Fibroblast of villous mesenchyme (primary cell): ENCODE results near the gene FYN. TPM values are rescaled to one million over a fixed set of nuclear protein-coding genes. Genes with fewer than 3 reads are reported as not detected.
"Not testable (repeated sequence)": the region's sequence is repeated elsewhere in the genome, so short reads cannot be mapped to it uniquely, and the experiment has no call there.

Experiments used
- DNase-seq: peaks from one replicate; pipeline ENCODE4 v3.0.0-alpha.2; 2010; ENCODE audit warnings: low read depth
- H3K4me3 ChIP-seq: 2 replicates; pipeline ENCODE4 v1.5.1; 2011; ENCODE audit warnings: low read depth, mild to moderate bottlenecking, low read length
- total RNA-seq: library from RNA; depleted of rRNA; stranded (reverse); fragments of >200 nt; gene quantifications from 2 replicates; pipeline ENCODE4 v1.2.3, GENCODE V29; 2012
- TF ChIP-seq, protein P1 (sequence below): IDR thresholded peaks from 2 replicates; pipeline ENCODE4 v1.5.1; 2012; ENCODE audit warnings: low read depth, mild to moderate bottlenecking, low read length; ENCODE audit not compliant: insufficient read depth

FYN gene
- total RNA-seq, 1 donor = 26.8 TPM

GRCh38 chr6:111898452-111898851 lies 25.2 kb upstream of the FYN start:
- no peak overlapping the region for H3K4me3 ChIP-seq
- TF ChIP-seq, protein P1, sequence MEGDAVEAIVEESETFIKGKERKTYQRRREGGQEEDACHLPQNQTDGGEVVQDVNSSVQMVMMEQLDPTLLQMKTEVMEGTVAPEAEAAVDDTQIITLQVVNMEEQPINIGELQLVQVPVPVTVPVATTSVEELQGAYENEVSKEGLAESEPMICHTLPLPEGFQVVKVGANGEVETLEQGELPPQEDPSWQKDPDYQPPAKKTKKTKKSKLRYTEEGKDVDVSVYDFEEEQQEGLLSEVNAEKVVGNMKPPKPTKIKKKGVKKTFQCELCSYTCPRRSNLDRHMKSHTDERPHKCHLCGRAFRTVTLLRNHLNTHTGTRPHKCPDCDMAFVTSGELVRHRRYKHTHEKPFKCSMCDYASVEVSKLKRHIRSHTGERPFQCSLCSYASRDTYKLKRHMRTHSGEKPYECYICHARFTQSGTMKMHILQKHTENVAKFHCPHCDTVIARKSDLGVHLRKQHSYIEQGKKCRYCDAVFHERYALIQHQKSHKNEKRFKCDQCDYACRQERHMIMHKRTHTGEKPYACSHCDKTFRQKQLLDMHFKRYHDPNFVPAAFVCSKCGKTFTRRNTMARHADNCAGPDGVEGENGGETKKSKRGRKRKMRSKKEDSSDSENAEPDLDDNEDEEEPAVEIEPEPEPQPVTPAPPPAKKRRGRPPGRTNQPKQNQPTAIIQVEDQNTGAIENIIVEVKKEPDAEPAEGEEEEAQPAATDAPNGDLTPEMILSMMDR = no peak
- DNase-seq = peak; percentile 91

DNA sequence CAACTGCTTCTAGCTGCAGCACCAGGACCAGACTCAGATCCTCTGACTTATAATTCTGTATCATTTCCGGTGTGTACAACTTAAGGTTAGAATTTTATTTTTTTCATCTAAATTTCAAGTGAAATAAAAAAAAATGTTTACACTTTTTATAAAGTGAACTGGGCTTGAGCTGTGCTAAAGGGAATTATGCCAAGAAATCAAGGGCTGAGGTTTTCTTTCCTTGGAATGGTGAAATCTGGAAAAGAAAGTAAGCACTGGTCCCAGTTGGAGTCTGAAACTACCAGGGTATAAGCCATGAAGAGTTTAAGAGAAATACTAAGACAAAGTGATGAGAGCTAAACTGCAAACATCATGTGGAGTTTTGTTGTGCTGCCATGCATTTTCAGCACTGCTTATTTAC lies 21.7 kb upstream of the FYN start:
- peak; percentile 23 for DNase-seq
- no peak overlapping the region for H3K4me3 ChIP-seq
- TF ChIP-seq, protein P1 = no peak

DNA sequence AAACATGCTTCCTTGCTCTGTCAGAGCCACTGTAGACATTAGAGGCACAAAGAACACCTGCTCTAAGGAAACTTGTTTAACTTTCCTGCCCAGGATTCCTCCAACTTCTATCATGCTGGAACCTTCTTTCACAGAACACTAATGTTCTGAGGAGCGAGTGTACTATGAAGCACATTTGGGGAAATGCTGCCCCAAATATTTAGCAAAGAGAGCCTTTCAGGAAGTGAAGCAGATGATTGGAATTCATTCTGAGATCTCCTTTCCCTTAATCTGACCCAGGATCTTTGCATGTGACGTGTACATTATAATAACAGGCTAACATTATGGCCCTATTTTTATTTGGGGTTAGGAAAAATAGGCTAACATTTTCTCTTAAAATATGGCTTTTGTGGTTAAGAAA lies 21.0 kb upstream of the FYN start:
- TF ChIP-seq, protein P1 = no peak
- no peak overlapping the region for H3K4me3 ChIP-seq
- peak; percentile 65 for DNase-seq

GRCh38 chr6:111892431-111892830 lies 19.2 kb upstream of the FYN start:
- TF ChIP-seq, protein P1 = no peak
- no peak for DNase-seq
- no peak overlapping the region for H3K4me3 ChIP-seq

- no peak overlapping the region for H3K4me3 ChIP-seq
- TF ChIP-seq, protein P1 = no peak
- DNase-seq = peak; percentile 7
These were observed 17.7 kb upstream of the FYN start for GRCh38 chr6:111890988-111891387.

GRCh38 chr6:111888928-111889695 lies 15.9 kb upstream of the FYN start:
- peak overlapping the region; percentile 7 for H3K4me3 ChIP-seq
- DNase-seq = no peak
- TF ChIP-seq, protein P1 = no peak

DNA sequence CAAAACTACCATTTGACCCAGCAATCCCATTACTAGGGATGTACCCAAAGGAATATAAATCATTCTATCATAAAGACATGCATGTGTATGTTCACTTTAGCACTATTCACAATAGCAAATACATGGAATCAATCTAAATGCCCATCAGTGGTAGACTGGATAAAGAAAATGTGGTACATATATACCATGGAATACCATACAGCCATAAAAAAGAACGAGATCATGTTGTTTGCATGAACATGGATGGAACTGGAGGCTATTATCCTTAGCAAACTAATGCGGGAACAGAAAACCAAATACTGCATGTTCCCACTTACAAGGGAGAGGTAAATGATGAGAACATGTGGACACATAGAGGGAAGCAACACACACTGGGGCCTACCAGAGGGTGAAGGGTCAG lies 13.5 kb upstream of the FYN start:
- H3K4me3 ChIP-seq, DNase-seq: not testable (repeated sequence)
